Measurements from ENCODE around the gene PTPRE. TPM values are rescaled to one million over a fixed set of nuclear protein-coding genes. Genes with fewer than 3 reads are reported as not detected.

Gene PTPRE
- total RNA-seq, 2 donors from 2014 or later: 45.3 to 54.8 TPM

DNA sequence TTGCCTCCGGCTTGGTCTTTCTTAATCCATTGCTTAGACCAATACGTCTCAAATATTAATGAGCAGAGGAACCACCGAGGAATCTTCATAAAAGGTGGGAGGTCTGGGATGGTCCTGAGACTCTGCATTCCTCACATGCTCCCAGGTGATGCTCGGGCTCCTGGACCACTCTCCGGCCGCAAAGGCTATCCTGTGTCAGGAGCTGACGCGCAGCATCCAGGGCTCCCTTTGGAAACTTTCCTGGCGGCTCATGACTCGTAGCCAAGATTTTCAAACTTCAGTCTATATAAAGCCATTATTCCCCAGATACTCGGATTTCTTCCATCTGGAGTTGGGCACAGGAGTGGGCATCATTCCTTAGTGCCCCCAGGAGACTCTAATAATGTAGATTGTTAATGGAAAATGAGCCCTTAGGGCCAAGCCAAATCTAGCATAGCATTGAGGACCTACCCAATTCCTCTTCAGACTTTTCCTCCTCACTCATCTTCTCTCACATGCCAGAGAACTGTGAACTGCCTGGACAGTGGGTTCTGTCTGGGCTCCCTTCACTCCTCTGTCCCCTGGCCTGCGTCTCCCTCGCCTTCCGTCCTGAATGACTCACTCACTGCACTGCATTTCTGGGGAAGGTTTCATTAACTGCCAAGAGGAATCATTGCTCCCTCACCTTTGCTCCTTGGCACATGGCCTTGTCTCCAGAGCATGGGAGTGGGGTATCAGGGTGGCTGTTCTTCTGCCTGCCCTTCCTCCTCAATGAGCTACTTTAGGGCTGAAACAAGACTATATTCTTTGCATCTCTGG is 130.0 kb downstream of the PTPRE start:
- no peaks in the 10 kb centered on the region for H3K27me3 Mint-ChIP-seq
- no peak overlapping the region for H3K4me3 Mint-ChIP-seq
- H3K9me3 ChIP-seq (ENCODE audit: control insufficient read depth, low read length, poor library complexity, severe bottlenecking): no peaks in the 10 kb centered on the region
- DNase-seq: no peak
- H3K36me3 Mint-ChIP-seq (ENCODE audit: low read depth): no peaks in the 10 kb centered on the region
- peaks cover 12% of the 10 kb centered on the region for H3K4me1 Mint-ChIP-seq
- H3K27ac Mint-ChIP-seq: peak overlapping the region; percentile 67
- ATAC-seq: no peak

DNA sequence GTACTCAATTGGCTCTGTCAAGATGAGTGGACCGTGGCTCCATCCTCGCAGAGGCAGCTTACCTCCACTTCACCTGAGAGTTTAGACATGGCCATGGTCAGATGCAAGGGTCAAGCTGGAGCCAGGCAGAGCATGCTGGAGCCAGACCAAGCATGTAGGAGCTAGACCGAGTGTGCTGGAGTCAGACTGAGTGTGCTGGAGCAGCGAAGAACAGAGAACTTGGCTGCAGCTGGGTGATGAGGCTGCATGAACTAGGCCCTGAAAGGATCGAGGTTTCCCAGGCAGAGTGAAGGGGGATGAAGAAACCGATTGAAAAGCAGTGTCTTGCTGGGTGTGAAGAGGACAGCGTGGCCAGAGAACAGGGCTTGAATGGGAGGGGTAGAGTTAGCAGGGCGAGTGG is 133.2 kb downstream of the PTPRE start:
- H3K9me3 ChIP-seq (ENCODE audit: control insufficient read depth, low read length, poor library complexity, severe bottlenecking): no peaks in the 10 kb centered on the region
- ATAC-seq: no peak
- Mint-ChIP-seq H3K27ac (no peak overlapping the region), H3K4me1 (peaks cover 12% of the 10 kb centered on the region), H3K36me3 (ENCODE audit: low read depth) (no peaks in the 10 kb centered on the region), H3K27me3 (no peaks in the 10 kb centered on the region), H3K4me3 (no peak overlapping the region)
- DNase-seq: no peak

DNA sequence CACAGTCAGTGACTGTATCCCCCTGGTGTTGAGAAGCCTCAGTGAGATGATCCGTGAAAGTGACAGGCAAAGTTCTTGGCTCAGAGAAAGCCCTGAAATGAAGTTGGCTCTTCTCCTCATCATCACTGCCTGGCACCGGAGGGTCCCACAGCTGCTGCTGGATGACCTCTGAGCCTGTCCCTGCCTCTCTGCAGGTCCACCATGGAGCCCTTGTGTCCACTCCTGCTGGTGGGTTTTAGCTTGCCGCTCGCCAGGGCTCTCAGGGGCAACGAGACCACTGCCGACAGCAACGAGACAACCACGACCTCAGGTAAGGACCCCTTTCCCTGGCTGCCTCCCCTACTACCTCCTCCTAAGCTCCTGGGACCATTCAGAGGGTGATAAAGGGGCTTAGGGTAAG is 133.8 kb downstream of the PTPRE start:
- H3K9me3 ChIP-seq (ENCODE audit: control insufficient read depth, low read length, poor library complexity, severe bottlenecking): no peaks in the 10 kb centered on the region
- Mint-ChIP-seq H3K27ac (no peak overlapping the region), H3K27me3 (no peaks in the 10 kb centered on the region), H3K4me3 (no peak overlapping the region), H3K4me1 (peaks cover 9% of the 10 kb centered on the region), H3K36me3 (ENCODE audit: low read depth) (no peaks in the 10 kb centered on the region)
- ATAC-seq: no peak
- no peak for DNase-seq

DNA sequence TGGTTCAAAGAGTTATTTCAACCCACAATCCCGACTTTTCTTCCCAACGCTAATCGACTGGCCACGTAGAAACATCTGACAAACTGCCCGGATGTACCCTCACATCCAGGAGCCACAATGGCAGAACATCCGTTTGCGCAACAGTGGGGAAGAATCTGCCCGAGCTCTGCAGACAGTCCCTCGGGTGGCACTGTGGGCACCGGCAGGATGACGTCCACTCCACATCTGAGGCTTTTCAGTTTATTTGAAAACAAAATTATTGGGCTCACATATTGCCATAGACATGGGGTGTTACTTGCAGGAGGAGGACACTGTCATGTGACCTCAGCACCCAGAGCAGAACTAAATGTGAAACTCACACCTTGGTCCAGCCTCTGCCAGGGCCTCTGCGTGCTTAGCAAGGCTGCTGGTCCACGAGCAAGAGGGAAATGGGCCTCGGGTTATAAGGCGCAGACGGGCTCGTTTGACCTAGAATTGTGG is 135.3 kb downstream of the PTPRE start:
- DNase-seq (no peak), ATAC-seq (no peak)
- Mint-ChIP-seq H3K4me1 (peaks cover 7% of the 10 kb centered on the region), H3K27ac (no peak overlapping the region), H3K36me3 (ENCODE audit: low read depth) (no peaks in the 10 kb centered on the region), H3K27me3 (no peaks in the 10 kb centered on the region), H3K4me3 (no peak overlapping the region)
- no peaks in the 10 kb centered on the region for H3K9me3 ChIP-seq (ENCODE audit: control insufficient read depth, low read length, poor library complexity, severe bottlenecking)

DNA sequence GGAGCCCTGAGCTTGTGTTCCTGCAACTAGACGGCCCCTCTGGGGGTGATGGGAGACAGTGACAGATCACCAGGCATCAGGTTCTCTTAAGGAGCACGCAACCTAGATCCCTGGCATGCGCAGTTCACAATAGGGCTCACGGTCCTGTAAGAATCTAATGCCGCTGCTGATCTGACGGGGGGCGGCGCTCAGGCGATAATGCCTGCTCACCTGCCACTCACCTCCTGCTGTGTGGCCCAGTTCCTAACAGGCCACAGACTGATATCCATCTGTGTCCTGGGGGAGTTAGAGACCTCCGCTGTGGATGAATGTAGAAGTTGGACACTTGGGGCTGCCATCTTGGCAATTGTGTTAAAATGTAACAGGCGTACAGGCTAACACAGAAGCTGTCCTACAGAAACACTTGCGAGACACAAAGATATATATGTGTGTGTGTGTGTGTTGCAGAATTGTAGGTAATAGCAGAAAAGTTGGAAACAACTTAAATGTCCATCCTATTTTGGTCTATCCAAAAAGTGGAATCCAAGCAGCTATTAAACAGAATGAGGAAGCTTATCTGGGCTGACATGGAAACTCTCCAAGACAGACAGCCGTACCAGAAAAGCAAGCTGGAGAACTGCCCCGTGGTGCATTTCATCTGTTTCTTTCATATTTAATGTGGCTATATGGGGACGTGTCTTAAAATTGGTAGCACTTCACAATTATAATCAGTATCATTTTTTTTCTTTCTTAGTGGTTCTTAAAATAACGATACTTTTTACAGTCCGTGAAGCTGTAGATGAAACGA is 136.5 kb downstream of the PTPRE start:
- Mint-ChIP-seq H3K27ac (peak overlapping the region; percentile 92), H3K4me1 (peaks cover 17% of the 10 kb centered on the region), H3K36me3 (ENCODE audit: low read depth) (no peaks in the 10 kb centered on the region), H3K4me3 (no peak overlapping the region), H3K27me3 (no peaks in the 10 kb centered on the region)
- no peak for ATAC-seq
- H3K9me3 ChIP-seq (ENCODE audit: control insufficient read depth, low read length, poor library complexity, severe bottlenecking): no peaks in the 10 kb centered on the region
- DNase-seq: no peak

DNA sequence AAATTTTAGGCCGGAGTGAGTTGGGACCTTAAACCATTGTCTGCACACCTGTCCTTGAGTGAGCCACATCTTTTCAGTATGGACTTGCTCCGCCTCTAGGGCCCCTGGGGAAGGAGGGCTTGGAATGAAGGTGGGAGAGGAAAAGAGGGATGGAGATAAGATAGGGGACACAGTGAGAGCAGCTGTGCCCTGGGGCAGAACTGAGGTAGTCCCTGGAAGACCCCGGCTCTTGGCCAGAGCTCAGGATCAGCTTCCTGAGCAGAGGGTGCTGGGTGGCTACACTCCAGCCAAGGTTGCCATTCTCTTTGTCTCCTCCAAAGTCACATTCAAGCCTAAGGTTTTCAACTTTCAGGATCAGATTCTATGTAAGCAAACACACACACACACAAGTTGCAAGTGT is 137.3 kb downstream of the PTPRE start:
- no peaks in the 10 kb centered on the region for H3K36me3 Mint-ChIP-seq (ENCODE audit: low read depth)
- no peaks in the 10 kb centered on the region for H3K9me3 ChIP-seq (ENCODE audit: control insufficient read depth, low read length, poor library complexity, severe bottlenecking)
- H3K4me3 Mint-ChIP-seq: no peak overlapping the region
- H3K4me1 Mint-ChIP-seq: peaks cover 23% of the 10 kb centered on the region
- peak overlapping the region; percentile 92 for H3K27ac Mint-ChIP-seq
- ATAC-seq: no peak
- H3K27me3 Mint-ChIP-seq: no peaks in the 10 kb centered on the region
- no peak for DNase-seq

DNA sequence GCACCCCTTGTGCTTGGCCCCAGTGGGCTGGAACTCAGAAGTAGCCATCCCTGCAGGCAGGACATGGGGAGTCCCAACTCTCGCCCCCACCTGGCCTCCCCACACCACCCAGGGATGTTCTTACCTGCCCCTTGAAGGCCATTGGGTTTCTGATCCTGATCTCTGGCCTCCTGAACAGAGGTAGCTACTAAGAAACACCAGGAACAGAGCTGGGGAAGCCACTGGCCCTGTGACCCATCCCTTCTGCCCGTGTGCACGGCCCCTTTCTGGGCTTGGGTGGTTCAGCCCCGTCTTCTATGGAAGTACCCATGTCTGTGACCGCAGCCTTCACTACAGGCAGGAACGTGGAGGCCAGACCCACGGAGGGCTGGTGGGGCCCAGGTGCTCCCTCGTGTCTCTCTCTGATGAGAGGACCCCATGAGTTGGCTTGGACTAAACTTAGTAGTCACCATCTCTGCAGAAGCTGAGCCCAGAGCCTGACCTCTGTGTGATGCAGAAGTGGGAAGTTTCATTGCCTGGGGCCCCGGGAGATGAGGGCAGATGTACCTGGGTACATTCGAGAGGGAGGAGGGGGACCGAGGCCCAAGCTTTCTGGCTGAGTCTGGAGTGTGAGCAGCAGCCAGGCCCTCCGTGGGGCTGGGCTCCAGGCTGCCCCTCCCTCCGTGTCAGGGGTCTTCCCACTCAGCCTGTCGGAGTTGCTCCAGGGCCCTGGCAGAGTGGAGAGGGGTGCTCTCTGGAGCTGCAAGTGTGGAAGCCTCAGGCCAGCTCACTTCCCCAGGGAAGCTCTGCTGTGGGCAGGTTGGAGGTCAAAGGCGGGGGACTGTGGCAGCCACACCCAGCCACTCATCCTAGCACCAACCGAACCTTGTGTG is 138.3 kb downstream of the PTPRE start:
- H3K27ac Mint-ChIP-seq: peak overlapping the region; percentile 92
- DNase-seq: no peak
- no peaks in the 10 kb centered on the region for H3K9me3 ChIP-seq (ENCODE audit: control insufficient read depth, low read length, poor library complexity, severe bottlenecking)
- H3K27me3 Mint-ChIP-seq: no peaks in the 10 kb centered on the region
- H3K4me1 Mint-ChIP-seq: peaks cover 26% of the 10 kb centered on the region
- peak overlapping the region; percentile 19 for H3K4me3 Mint-ChIP-seq
- H3K36me3 Mint-ChIP-seq (ENCODE audit: low read depth): peaks cover under 1% of the 10 kb centered on the region
- ATAC-seq: no peak

DNA sequence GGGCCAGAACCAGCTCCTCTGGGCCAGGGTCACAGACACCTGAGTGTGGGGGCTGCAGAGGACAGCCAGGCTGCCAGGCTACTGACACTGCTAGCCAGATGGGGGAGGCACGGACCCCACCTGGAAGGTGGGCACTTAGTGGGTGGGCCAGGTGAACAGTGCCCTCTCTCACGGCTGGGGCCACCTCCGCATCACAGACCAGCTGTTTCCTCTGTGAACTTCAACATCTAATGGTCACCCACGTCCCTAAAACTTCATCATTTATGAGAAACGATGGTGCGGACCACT is 138.9 kb downstream of the PTPRE start:
- Mint-ChIP-seq H3K4me3 (peak overlapping the region; percentile 39), H3K4me1 (peaks cover 31% of the 10 kb centered on the region), H3K27ac (peak overlapping the region; percentile 92), H3K27me3 (no peaks in the 10 kb centered on the region), H3K36me3 (ENCODE audit: low read depth) (peaks cover 4% of the 10 kb centered on the region)
- DNase-seq (no peak), ATAC-seq (no peak)
- H3K9me3 ChIP-seq (ENCODE audit: control insufficient read depth, low read length, poor library complexity, severe bottlenecking): no peaks in the 10 kb centered on the region

DNA sequence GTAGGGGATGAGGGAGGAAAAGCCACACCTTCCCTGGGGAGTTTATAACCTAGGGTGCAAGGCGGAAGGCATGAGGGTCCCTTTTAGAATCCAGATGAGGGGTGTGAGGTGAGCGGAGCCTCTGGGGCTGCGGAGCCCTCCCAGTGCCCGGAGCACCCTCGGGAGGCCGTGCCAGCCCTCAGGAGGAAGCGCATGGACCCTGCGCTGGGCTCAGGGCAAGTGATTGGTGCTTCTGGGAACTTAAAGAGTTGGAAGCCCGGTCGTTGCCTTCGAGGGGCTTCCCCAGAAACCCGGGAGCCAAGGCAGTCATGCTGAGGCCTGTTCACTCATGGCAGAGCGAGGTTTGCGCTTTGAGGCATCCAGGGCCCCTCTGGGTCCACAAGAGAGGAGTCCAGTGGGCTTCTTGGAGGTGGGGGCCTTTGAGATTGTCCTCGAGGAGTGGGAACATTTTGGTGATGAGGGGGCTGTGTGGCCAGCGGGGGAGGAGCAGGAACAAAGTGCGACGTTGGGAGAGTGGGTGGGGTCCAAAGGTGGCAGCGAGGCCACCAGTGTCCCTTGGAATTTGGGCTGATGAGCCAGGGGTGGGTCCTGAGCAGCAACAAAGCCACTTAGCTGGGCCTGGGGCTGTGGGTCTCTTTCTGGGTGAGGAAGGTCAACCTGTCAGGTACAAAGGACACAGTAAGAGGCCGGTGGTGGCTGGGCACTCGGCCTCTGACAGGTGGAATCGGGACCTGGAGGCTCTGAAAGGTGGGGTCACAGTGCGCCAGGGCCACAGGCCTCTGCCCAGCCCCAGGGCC is 139.5 kb downstream of the PTPRE start:
- peak overlapping the region; percentile 92 for H3K27ac Mint-ChIP-seq
- peaks cover 4% of the 10 kb centered on the region for H3K36me3 Mint-ChIP-seq (ENCODE audit: low read depth)
- ATAC-seq (no peak), DNase-seq (no peak)
- H3K4me3 Mint-ChIP-seq: peak overlapping the region; percentile 39
- H3K9me3 ChIP-seq (ENCODE audit: control insufficient read depth, low read length, poor library complexity, severe bottlenecking): no peaks in the 10 kb centered on the region
- peaks cover 33% of the 10 kb centered on the region for H3K4me1 Mint-ChIP-seq
- no peaks in the 10 kb centered on the region for H3K27me3 Mint-ChIP-seq

DNA sequence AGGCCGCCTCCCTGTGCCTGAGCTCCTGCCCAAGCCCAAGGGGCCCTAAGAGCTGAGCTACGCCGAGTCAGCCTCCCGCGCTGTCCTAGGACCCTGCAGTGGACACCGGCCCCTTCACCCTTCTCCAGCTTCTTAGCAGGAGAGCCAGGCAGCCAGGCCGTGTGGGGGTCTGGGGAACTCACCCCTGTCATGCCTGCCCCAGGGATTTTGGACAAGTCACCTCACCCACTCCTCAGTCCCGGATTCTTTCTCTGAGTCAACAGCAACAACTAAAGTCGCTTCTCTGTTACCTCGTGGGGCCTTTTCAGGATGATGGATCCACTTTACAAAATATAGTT is 140.0 kb downstream of the PTPRE start:
- Mint-ChIP-seq H3K36me3 (ENCODE audit: low read depth) (peaks cover 4% of the 10 kb centered on the region), H3K4me1 (peaks cover 33% of the 10 kb centered on the region), H3K27ac (peak overlapping the region; percentile 92), H3K27me3 (no peaks in the 10 kb centered on the region), H3K4me3 (peak overlapping the region; percentile 96)
- DNase-seq (no peak), ATAC-seq (no peak)
- H3K9me3 ChIP-seq (ENCODE audit: control insufficient read depth, low read length, poor library complexity, severe bottlenecking): no peaks in the 10 kb centered on the region

DNA sequence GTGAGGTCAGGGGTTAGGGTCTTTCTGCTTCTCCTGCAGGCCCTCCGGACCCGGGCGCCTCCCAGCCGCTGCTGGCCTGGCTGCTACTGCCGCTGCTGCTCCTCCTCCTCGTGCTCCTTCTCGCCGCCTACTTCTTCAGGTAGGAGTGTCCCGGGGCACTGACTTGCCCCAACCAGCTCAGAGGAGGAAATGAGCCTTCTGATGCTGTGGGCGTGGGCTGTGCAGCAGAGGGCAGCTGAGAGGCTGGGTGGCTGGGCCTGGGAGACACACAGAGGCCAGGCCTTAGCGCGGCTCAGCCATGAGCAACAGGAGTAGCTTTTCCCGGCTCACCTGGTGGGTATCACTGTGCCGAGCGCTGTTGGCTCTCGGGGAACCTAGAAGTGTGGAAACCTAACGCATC is 140.4 kb downstream of the PTPRE start:
- DNase-seq (peak; percentile 66 to 77 (median 69)), ATAC-seq (peak; percentile 99)
- H3K9me3 ChIP-seq (ENCODE audit: control insufficient read depth, low read length, poor library complexity, severe bottlenecking): no peaks in the 10 kb centered on the region
- H3K27ac Mint-ChIP-seq: peak overlapping the region; percentile 92
- peaks cover 4% of the 10 kb centered on the region for H3K36me3 Mint-ChIP-seq (ENCODE audit: low read depth)
- H3K27me3 Mint-ChIP-seq: no peaks in the 10 kb centered on the region
- H3K4me3 Mint-ChIP-seq: peak overlapping the region; percentile 96
- H3K4me1 Mint-ChIP-seq: peaks cover 33% of the 10 kb centered on the region

DNA sequence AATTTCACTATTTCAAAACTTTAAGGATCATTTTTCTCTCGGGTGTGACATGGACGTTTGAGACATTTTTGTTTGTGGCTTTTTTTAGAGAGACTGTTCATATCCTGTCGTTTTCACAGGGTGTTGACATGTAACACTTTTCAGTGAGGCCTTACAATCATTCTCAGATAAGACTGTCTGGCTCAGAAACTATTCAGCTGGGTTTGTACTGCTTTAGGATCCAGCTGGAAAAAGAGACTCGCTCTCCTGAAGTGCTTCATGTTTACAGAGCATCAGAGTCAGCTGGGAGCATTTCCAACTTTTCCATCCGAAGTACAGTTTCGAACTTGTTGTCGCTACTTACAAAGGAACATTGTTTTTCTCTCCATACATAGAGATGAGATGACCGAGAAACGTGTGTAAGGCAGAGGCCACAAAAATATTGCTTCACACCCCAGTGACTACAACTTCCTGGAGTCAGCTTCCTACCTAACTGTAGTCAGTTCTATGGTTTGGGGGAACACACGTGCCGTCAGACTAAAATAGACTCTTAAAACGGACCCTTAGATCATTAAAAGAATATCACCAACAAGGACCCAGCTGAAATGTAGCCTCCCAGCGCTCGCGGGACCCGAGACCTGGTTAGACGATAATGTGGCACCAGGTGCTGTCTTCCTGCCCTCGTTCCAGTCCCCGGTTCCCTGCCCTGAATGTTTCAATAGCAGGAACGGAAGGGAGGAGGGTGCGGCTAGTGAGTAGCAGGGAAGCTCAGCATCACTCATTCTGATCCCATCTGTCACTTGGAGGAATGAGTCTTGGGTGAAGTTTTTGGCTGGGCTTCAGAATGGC is 141.3 kb downstream of the PTPRE start:
- peaks cover 4% of the 10 kb centered on the region for H3K36me3 Mint-ChIP-seq (ENCODE audit: low read depth)
- DNase-seq (no peak), ATAC-seq (peak; percentile 40)
- peak overlapping the region; percentile 92 for H3K27ac Mint-ChIP-seq
- peaks cover 33% of the 10 kb centered on the region for H3K4me1 Mint-ChIP-seq
- H3K4me3 Mint-ChIP-seq: peak overlapping the region; percentile 96
- H3K27me3 Mint-ChIP-seq: no peaks in the 10 kb centered on the region
- H3K9me3 ChIP-seq (ENCODE audit: control insufficient read depth, low read length, poor library complexity, severe bottlenecking): no peaks in the 10 kb centered on the region
